GM12878 (cell line): ENCODE results near the gene OR4D5. TPM values are rescaled to one million over a fixed set of nuclear protein-coding genes. Genes with fewer than 3 reads are reported as not detected.

Experiments
- ATAC-seq: fragments of 200-7000 bp; cut with Tn5 transposase; 3 replicates; pipeline ENCODE4 v1.9.1; 2020; ENCODE audit warnings: mild to moderate bottlenecking, moderate library complexity
- BruUV-seq: library from RNA; stranded (reverse); fragments of 400-500 nt; replicated peaks from 2 replicates; lab custom pipeline; 2021; lab: Mats Ljungman, UMichigan
- CTCF ChIA-PET: fragments of 300-600 bp; sonication (Branson Sonifier 250); formaldehyde crosslinking; extraction: SDS; loops from one replicate; lab custom pipeline; 2021; ENCODE audit warnings: inconsistent platforms; lab: Yijun Ruan, JAX
- POLR2A ChIA-PET: fragments of 350-600 bp; formaldehyde crosslinking; extraction: SDS; loops from one replicate; lab custom pipeline; 2021; ENCODE audit warnings: inconsistent platforms; lab: Charles Lee
- RAD21 ChIA-PET: fragments of 300-600 bp; sonication (Branson Sonifier 250); formaldehyde crosslinking; loops from one replicate; lab custom pipeline; 2023; ENCODE audit warnings: antibody characterized with exemption; ENCODE audit not compliant: unreplicated experiment; lab: Charles Lee
- SMC1A ChIA-PET: fragments of 300-600 bp; sonication (Branson Sonifier 250); formaldehyde crosslinking; loops from one replicate; lab custom pipeline; 2023; ENCODE audit not compliant: unreplicated experiment, uncharacterized antibody; lab: Charles Lee
- DNase-seq: peaks from one replicate; pipeline ENCODE4 v3.0.0-alpha.2; 2011; ENCODE audit warnings: low read depth, low spot score
- FAIRE-seq: peaks from 3 replicates; lab custom pipeline; 2011; peaks lifted over from hg19 to GRCh38; lab: Jason Lieb, UNC
- H2AFZ ChIP-seq: 2 replicates; pipeline ENCODE4 v1.6.0; 2011; ENCODE audit warnings: low read depth, low read length, control low read depth; ENCODE audit not compliant: control insufficient read depth
- H3K27ac ChIP-seq: 2 replicates; pipeline ENCODE4 v1.5.1; 2011; ENCODE audit warnings: control low read depth; ENCODE audit not compliant: control insufficient read depth, insufficient read depth
- H3K27me3 ChIP-seq, 2 experiments: replicated peaks in 1 of 2; 2 replicates each; pipeline versions ENCODE4 v1.6.0 to v1.6.1; 2011; ENCODE audit warnings: low read length in 1 of 2; ENCODE audit not compliant: control insufficient read depth in 2 of 2, insufficient read depth in 2 of 2
- H3K36me3 ChIP-seq, 2 experiments: 2 replicates each; pipeline ENCODE4 v1.5.1; 2011; ENCODE audit warnings: low read length in 1 of 2; ENCODE audit not compliant: control insufficient read depth in 2 of 2, insufficient read depth in 2 of 2
- H3K4me1 ChIP-seq: 2 replicates; pipeline ENCODE4 v1.6.1; 2011; ENCODE audit warnings: mild to moderate bottlenecking, low read length, moderate library complexity, mixed read lengths; ENCODE audit not compliant: control insufficient read depth, insufficient read depth
- H3K4me2 ChIP-seq: 2 replicates; pipeline ENCODE4 v1.6.0; 2011; ENCODE audit warnings: control low read depth; ENCODE audit not compliant: control insufficient read depth, insufficient read depth
- H3K4me3 ChIP-seq: fragments of 200-600 bp; sonication (generic); 2 replicates; pipeline ENCODE4 v1.5.1; 2016
- H3K79me2 ChIP-seq: 2 replicates; pipeline ENCODE4 v1.6.0; 2011; ENCODE audit warnings: low read length; ENCODE audit not compliant: control insufficient read depth, insufficient read depth
- H3K9ac ChIP-seq: 2 replicates; pipeline ENCODE4 v1.8.0; 2011; ENCODE audit warnings: low read length, control low read depth, mixed read lengths; ENCODE audit not compliant: control insufficient read depth, insufficient read depth
- H3K9me3 ChIP-seq: replicated peaks from 3 replicates; pipeline ENCODE4 v1.5.1; 2011; ENCODE audit warnings: mild to moderate bottlenecking, low read length; ENCODE audit not compliant: control insufficient read depth, insufficient read depth
- H4K20me1 ChIP-seq: 2 replicates; pipeline ENCODE4 v1.6.0; 2011; ENCODE audit not compliant: control insufficient read depth, insufficient read depth
- EED ChIP-seq: sonication (generic); IDR thresholded peaks from 2 replicates; pipeline ENCODE4 v1.6.1; 2016; ENCODE audit warnings: antibody characterized with exemption, low read depth
- IKZF2 ChIP-seq, 2 experiments: fragments of 450-650 bp; IDR thresholded peaks; 2 replicates each; pipeline ENCODE4 v1.6.1; 2017; ENCODE audit warnings: mild to moderate bottlenecking in 2 of 2, moderate library complexity in 2 of 2
- PAX5 ChIP-seq: IDR thresholded peaks from 2 replicates; pipeline ENCODE4 v1.6.1; 2011; ENCODE audit warnings: low read depth, low read length, borderline replicate concordance
- POLR2AphosphoS2 ChIP-seq: IDR thresholded peaks from 2 replicates; pipeline ENCODE4 v1.6.1; 2011; ENCODE audit warnings: low read depth, mild to moderate bottlenecking, low read length, improper control_type of control experiment, moderate library complexity
- WGBS: methylation state at CpG from one replicate; pipeline ENCODE4 v1.1.6; 2016; ENCODE audit warnings: low lambda C conversion rate; ENCODE audit not compliant: insufficient replicate concordance, insufficient coverage; ENCODE audit errors: missing lambda C conversion rate; 5-methylcytosine and 5-hydroxymethylcytosine counted together
- in situ Hi-C: fragments of 300-500 bp; cut with MboI; formaldehyde crosslinking; loops from 9 replicates; pipeline ENCODE4 v1.14.3; 2018; ENCODE audit warnings: mixed read lengths
- intact Hi-C: fragments of 100-400 bp; cut with micrococcal nuclease; formaldehyde crosslinking; loops from one replicate; pipeline ENCODE4 v1.14.2; 2022; ENCODE audit not compliant: unreplicated experiment
- polyA plus RNA-seq, 11 experiments: library from polyadenylated mRNA; depleted of rRNA in 4 of 11; unstranded in 6 of 11; stranded (reverse) in 5 of 11; fragments of >200 nt; fragmentation: Nextera tagmentation in 4 of 11; fragmentation: Illumina TruSeq in 1 of 11; extraction: Ambion mirVana in 4 of 11; extraction: Trizol in 1 of 11; gene quantifications; 1 replicate in 1 of 11; 2 replicates in 10 of 11; pipeline versions ENCODE4 v1.2.1 to v1.2.3, GENCODE V29; 2011 to 2016; ENCODE audit warnings: inconsistent platforms in 2 of 11, missing spikeins in 2 of 11, low read depth in 1 of 11
- total RNA-seq, 4 experiments: library from RNA; depleted of rRNA in 3 of 4; stranded (reverse); fragments of >200 nt in 3 of 4; fragmentation: Illumina TruSeq in 1 of 4; extraction: Trizol in 1 of 4; gene quantifications; 2 replicates each; pipeline versions ENCODE4 v1.2.1 to v1.2.3, GENCODE V29; 2013 to 2021
- TF ChIP-seq, protein P1 (sequence below): fragments of 450-650 bp; IDR thresholded peaks from 2 replicates; pipeline ENCODE4 v1.6.1; 2018; ENCODE audit warnings: mild to moderate bottlenecking, low read depth, moderate library complexity; ENCODE audit not compliant: partially characterized antibody
- TF ChIP-seq, protein P2 (sequence below): fragments of 450-650 bp; IDR thresholded peaks from 2 replicates; pipeline ENCODE4 v1.6.1; 2017; ENCODE audit warnings: mild to moderate bottlenecking
- TF ChIP-seq, protein P3 (sequence below): fragments of 450-650 bp; IDR thresholded peaks from 2 replicates; pipeline ENCODE4 v1.6.1; 2017; ENCODE audit warnings: mild to moderate bottlenecking, moderate library complexity

Gene OR4D5
- total and polyA plus RNA-seq, 10 of the 15 experiments (the other 5 are each of a cell fraction or from before 2014, with no cell fraction given) = not detected

- intact Hi-C loops (no loop called here), in situ Hi-C loops (no loop called here)
- Histone ChIP-seq H3K27me3 (no peaks in the 10 kb centered on the region), H3K9me3 (no peaks in the 10 kb centered on the region), H3K27ac (no peak overlapping the region), H4K20me1 (no peaks in the 10 kb centered on the region), H3K4me3 (no peak overlapping the region), H3K9ac (no peak overlapping the region), H3K36me3 (no peaks in the 10 kb centered on the region), H2AFZ (no peak overlapping the region), H3K4me2 (no peak overlapping the region), H3K4me1 (no peaks in the 10 kb centered on the region), H3K79me2 (no peaks in the 10 kb centered on the region)
- ChIA-PET SMC1A (interaction anchor here (0.9 kb wide), 1 partner anchor 445 kb away, joined by 3 read pairs; no protein-coding TSS in a partner anchor), RAD21 (no interaction called here), CTCF (interaction anchor here (1.2 kb wide), 1 partner anchor 112 kb away, joined by 3 read pairs; no protein-coding TSS in a partner anchor), POLR2A (no interaction called here)
- ATAC-seq (no peak), DNase-seq (no peak), FAIRE-seq (no peak)
- BruUV-seq = no TSS peak
- TF ChIP-seq, protein P1, sequence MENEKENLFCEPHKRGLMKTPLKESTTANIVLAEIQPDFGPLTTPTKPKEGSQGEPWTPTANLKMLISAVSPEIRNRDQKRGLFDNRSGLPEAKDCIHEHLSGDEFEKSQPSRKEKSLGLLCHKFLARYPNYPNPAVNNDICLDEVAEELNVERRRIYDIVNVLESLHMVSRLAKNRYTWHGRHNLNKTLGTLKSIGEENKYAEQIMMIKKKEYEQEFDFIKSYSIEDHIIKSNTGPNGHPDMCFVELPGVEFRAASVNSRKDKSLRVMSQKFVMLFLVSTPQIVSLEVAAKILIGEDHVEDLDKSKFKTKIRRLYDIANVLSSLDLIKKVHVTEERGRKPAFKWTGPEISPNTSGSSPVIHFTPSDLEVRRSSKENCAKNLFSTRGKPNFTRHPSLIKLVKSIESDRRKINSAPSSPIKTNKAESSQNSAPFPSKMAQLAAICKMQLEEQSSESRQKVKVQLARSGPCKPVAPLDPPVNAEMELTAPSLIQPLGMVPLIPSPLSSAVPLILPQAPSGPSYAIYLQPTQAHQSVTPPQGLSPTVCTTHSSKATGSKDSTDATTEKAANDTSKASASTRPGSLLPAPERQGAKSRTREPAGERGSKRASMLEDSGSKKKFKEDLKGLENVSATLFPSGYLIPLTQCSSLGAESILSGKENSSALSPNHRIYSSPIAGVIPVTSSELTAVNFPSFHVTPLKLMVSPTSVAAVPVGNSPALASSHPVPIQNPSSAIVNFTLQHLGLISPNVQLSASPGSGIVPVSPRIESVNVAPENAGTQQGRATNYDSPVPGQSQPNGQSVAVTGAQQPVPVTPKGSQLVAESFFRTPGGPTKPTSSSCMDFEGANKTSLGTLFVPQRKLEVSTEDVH = no peak
- TF ChIP-seq EED = no peak
Measured at GRCh38 chr11:123956752-123957151, 17.3 kb downstream of the OR4D5 start.

- H3K4me3 ChIP-seq = no peak overlapping the region
- FAIRE-seq (no peak), ATAC-seq (no peak), DNase-seq (no peak)
- no peak overlapping the region for H3K9ac ChIP-seq
- no peaks in the 10 kb centered on the region for H3K36me3 ChIP-seq
- BruUV-seq = no TSS peak
- in situ Hi-C loops = no loop called here
- no peak overlapping the region for H2AFZ ChIP-seq
- no peaks in the 10 kb centered on the region for H3K4me1 ChIP-seq
- intact Hi-C loops = no loop called here
- H3K27me3 ChIP-seq = no peaks in the 10 kb centered on the region
- SMC1A ChIA-PET = no interaction called here
- H4K20me1 ChIP-seq = no peaks in the 10 kb centered on the region
- POLR2A ChIA-PET = no interaction called here
- H3K4me2 ChIP-seq = no peak overlapping the region
- CTCF ChIA-PET = no interaction called here
- no peaks in the 10 kb centered on the region for H3K79me2 ChIP-seq
- no peak overlapping the region for H3K27ac ChIP-seq
- RAD21 ChIA-PET = no interaction called here
- H3K9me3 ChIP-seq = no peaks in the 10 kb centered on the region
- WGBS = 5% methylated on average over 1 of the region's 1 CpG
- TF ChIP-seq, protein P2, sequence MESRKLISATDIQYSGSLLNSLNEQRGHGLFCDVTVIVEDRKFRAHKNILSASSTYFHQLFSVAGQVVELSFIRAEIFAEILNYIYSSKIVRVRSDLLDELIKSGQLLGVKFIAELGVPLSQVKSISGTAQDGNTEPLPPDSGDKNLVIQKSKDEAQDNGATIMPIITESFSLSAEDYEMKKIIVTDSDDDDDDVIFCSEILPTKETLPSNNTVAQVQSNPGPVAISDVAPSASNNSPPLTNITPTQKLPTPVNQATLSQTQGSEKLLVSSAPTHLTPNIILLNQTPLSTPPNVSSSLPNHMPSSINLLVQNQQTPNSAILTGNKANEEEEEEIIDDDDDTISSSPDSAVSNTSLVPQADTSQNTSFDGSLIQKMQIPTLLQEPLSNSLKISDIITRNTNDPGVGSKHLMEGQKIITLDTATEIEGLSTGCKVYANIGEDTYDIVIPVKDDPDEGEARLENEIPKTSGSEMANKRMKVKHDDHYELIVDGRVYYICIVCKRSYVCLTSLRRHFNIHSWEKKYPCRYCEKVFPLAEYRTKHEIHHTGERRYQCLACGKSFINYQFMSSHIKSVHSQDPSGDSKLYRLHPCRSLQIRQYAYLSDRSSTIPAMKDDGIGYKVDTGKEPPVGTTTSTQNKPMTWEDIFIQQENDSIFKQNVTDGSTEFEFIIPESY = no peak
- no peak for TF ChIP-seq IKZF2 (IDR thresholded peaks at IDR 0.05)
- no peak for TF ChIP-seq POLR2AphosphoS2
- TF ChIP-seq PAX5 = no peak
- TF ChIP-seq, protein P3, sequence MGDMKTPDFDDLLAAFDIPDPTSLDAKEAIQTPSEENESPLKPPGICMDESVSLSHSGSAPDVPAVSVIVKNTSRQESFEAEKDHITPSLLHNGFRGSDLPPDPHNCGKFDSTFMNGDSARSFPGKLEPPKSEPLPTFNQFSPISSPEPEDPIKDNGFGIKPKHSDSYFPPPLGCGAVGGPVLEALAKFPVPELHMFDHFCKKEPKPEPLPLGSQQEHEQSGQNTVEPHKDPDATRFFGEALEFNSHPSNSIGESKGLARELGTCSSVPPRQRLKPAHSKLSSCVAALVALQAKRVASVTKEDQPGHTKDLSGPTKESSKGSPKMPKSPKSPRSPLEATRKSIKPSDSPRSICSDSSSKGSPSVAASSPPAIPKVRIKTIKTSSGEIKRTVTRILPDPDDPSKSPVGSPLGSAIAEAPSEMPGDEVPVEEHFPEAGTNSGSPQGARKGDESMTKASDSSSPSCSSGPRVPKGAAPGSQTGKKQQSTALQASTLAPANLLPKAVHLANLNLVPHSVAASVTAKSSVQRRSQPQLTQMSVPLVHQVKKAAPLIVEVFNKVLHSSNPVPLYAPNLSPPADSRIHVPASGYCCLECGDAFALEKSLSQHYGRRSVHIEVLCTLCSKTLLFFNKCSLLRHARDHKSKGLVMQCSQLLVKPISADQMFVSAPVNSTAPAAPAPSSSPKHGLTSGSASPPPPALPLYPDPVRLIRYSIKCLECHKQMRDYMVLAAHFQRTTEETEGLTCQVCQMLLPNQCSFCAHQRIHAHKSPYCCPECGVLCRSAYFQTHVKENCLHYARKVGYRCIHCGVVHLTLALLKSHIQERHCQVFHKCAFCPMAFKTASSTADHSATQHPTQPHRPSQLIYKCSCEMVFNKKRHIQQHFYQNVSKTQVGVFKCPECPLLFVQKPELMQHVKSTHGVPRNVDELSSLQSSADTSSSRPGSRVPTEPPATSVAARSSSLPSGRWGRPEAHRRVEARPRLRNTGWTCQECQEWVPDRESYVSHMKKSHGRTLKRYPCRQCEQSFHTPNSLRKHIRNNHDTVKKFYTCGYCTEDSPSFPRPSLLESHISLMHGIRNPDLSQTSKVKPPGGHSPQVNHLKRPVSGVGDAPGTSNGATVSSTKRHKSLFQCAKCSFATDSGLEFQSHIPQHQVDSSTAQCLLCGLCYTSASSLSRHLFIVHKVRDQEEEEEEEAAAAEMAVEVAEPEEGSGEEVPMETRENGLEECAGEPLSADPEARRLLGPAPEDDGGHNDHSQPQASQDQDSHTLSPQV = no peak
Measured at GRCh38 chr11:123973816-123974215, 34.4 kb downstream of the OR4D5 start.
